ENCODE data around the gene AK1.

The AK1 gene

DNA sequence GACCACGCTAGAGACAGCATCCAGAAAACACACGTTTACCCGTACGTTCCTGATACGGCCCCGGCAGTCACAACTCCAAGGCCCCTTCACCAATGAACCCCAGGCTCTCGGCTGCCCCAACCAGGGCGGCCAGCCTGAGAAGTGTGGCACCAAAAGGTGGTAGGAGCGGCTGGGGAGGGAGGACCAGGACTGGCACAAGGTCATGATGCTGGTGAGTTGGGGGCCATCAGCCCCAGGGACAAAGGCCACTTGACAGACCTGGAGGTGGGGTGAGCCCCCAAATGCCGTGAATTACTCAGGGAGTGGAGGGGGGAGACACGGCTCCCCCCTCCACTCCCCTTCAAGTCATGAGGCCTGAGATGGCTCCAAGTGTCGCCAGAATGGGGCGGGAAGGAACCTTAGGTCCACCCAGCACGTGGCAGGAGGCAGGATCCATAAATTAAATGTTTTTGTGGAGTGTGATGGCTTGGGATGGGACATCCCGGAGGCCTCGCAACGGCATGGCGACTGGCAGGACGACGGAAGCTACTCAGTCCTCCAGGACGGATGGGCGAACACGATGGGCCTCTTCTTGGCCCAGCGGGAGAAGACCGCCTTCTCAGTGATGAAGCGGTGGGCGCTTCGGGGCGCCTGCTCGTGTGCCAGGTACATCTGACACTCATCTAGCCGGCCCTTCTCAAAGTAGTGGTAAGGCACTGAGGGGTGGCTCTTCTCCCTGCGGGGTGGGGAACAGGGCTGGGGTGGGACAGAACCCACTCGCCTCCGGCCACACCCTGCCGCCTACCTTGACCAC, 30.6 kb upstream of the AK1 start:
- no peak for DNase-seq

DNA sequence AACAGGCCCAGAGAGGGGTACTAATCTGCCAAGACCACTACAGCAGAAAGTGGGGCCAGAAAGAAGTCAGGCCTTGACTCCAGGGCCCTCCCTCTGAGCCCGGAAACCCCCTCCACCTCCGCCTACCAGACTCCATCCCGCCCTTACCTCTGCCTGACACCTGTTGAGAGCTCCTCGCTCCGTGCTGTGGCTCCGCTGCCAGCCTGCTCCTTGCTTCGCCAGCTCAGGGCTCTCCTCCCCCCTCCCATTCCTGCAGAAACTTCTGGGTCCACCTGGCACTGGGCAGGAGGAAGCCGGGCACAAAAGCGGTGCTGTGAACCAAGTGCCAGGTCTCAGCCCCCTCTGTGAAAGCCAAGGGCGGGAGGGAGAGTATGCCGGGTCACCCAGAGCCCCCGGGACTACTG, 28.3 kb upstream of the AK1 start:
- DNase-seq: no peak

DNA sequence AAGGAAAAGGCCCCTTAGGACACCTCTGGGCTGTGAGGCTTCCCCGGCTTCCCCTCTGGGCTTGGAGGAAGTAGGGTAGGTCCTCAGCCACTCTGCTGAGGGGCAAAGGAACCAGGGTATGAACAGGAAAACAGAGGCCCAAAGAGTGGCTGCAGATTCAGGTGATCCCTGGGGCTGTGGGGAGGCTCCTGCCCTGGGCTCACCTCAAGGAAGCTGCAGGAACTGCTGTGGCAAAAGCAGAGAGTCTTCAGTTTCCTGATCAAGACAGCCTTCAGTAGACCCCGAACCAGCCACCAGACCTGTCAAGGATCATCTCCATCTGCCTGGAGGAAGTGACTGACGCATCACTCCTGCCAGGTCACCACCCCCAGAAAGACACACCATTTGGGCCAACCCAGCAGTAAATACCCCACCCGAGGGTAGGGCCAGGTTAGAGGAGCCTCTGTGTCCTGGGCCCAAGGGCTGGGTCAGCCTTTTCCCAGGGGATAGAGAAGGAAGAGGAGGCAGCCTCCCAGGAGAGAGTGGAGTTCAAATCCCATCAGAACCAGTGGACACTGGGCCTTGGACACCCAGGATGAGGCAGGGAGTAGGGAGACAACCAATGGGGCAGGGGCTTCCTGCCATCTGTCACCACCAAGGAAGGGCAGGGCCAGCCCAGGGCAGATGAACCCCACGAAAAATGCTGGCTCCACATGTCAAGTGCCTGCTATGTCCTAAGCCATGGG, 27.7 kb upstream of the AK1 start:
- DNase-seq: no peak

DNA sequence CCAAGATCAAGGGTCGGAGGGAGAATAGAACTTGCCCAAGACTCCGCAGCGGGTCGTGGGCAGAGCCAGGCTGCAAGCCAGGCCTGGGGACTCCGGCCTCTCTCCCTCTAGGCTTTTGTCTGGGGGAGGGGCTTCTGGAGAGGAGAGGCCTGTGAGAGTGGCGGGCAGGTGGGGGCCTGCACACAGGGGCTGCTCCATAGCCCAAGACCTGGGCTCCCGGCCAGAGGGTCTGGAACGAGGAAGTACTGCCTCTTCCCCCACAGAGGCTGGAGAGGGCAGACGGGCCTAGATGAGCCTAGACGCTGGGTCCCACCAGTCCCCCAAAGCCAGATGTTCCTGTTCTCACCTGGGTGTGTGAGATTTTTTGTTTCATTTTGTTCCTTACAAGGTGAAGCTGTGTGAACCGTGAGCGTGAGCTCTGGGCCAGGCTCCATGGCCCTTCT, 27.1 kb upstream of the AK1 start:
- DNase-seq: no peak

DNA sequence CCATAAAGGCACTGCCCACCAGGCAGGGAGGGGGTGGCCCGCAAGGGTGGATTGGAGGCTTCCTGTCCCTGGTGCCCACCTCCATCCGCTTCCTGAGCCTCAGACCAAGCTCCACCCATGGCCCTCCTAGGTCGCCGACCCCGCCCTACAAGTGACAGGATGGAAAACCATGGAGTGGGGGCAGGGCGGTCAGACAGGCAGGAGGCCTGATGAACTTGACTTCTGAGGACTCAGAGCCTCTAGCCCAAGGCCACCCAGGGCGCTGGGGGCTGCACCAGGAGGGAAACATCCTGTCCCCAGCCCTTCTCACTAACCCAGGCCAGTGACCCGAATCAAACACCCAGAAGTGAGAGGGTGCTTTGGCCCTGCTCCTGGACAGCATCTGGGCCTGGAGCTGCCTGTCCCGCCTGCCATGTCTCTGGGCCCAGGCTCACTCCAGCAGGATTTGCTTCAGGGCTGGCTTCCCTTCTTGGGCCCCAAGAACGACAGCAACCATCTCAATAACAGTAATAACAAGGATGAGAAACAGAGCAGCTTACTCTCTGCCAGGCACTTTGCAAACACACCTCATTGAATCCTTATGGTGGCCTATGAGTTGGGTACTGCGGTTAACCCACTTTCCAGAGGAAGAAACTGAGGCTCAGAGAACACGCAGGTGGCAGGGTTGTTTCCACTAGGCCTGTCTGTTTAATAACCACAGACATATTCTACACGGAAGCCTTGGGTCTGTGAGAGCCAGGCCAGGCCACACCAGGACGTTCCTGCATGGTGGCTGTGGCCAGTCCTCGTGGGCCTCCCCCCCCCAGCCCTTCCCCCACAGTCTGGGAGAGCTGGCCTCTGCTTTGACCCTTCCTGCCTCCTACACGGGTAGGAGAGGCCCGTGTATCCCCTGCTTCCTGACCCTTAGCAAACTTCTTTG, 26.3 kb upstream of the AK1 start:
- no peak for DNase-seq

DNA sequence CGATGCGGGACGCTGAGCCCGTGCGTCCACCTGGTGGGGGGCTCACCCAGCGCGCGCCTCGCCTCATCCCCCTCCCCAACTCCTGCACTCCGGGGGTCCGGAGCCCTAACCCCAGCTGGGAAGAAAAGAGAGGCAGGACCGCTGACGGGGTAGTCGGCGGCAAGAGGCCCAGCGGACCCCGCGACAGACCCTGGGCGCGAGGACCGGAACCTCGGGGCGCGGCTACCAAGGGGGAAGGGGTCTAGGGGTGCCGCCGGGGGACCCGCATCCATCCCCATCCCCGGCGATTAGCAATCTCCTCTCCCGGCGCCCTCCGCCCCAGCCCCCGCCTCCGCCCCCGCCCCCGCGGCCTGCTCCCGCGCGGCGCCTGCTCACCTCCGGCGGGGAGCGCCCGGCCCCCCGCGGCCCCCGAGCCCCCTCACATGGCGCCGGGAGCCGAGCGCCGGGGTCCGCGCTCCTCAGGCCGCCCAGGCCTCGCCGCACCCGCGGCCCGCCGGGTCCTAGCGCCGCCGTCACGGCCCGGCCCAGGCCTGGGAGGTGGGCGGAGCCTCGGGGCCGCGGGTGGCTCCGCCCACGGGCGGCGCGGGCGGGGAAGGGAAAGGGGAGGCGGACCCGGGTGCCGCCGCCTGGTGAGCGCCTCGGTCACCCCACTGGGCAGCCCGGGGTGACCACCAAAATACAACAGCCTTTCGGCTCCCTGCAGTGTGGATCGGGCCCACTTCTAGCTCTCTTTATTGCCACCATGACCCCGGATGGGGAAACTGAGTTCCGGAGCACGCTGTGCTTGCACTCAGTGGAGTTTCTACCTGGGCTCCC, 21.9 kb upstream of the AK1 start, which contains the start of gene ST6GALNAC6:
TSS of gene ST6GALNAC6 (minus strand) at position 476 of the 816 bp plus-strand sequence. CDS start 1,622 bp downstream, outside the sequence.
- DNase-seq: peak; percentile 78

DNA sequence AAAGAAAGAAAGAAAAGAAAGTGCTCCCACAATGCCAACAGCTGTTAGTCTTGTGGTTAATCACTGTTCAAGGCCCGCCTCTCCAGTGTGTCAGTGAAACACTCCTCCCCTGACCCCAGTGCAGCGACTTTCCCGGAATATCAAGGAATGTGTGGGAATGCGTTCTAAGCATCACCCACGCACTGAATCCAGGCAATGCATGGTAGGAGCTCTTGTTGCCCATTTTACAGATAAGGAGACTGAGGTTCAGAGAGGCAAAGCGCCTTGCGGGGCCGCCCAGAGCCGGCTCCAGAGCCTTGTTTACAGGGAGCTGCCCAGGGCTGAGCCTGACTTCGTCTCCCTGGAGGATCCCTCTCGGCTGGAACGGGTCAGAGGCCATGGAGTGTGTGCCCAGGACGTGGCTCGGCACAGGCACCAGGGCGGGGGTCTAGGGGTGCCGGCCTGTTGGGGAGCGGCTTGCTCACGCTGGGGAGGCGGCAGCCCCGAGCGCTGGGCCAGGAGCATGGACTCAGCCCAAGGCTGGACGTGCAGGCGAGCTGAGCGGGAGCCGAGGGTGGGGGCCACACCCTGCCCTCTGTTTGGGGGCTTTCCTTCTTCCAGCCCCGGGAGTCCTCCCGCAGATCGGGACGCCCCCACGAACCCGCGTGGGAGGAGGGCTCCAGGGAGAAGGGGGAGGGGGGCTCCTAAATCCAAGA, 21.1 kb upstream of the AK1 start:
- peak; percentile 82 for DNase-seq

DNA sequence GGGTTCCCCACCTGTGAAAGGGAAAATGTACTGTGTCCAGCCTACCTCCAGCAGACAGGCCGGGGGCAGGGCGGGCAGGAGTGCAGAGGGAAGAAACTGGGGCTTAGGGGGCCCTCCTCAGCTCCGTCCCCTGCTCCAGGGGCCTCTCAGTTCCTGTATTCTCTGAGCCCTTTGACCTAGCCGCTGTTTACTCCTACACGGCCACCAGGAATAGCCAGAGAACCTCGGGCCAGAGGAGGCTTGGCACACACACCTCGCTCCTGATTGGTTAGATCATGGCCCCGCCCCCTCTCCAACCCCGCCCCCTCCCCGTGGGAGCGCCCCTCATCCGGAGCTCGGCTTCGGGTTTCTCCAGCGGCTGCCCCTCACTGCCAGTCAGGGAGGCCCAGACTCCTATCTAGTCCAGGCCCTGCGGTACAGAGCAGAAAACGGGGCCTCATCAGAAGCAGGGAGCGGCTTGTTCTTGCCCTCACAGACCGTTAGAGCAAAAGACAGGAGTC, 19.8 kb upstream of the AK1 start:
- peak; percentile 65 for DNase-seq

DNA sequence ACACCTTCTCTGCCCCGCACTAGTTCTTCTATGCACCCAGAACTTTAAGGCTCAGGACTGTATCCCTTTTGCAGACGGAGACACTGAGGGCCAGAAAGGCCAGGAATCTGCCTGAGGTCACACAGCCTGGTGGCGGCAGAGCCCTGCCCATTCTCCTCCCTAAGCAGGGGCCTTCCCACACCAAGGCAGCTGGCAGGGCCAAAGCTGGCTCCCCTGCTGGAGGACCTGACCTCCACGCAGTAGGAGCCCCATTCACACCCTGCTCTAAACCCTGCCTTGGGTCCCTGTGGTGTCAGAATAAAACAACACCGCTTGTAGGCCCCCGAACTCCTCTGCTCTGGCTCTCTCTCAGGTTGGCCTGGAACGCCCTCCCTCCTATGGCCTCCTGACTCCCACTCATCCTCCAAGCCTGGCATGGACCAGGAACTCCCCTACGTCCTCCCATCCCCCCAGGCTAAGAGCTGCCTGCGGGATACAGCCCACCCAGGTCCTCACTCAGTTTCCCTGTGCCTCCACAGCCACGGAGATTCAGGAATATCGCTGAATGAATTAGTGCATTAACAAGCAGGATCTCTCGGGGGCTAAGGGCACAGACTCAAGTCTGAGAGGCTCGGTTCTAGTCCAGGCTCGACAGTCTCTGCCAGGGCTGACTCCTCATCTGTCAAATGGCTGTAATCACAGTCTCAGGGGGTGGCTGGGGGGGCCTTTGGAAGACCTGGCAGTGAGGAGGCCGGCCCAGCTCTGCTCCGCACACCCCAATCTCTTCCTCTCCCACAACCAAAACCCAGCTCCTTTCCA, 19.1 kb upstream of the AK1 start:
- DNase-seq: no peak

DNA sequence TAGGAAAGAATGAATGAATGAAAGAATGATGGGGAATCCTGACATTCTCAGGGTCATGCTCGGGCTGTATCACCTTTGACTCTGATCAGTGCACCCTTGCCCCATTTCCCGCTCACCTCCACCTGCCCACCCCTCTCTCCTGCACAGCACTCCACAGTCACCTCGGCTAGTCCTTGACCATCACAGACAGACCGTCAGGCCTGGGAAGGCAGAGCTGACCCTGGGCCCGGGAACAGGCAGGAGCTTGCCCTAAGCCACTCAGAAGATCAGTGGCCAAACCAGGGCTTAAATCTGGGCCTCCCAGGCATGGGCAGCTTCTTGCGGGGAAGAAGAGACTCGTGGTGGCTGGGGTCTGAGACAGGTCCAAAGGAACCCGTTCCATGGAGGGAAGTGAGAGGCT, 18.3 kb upstream of the AK1 start:
- no peak for DNase-seq

DNA sequence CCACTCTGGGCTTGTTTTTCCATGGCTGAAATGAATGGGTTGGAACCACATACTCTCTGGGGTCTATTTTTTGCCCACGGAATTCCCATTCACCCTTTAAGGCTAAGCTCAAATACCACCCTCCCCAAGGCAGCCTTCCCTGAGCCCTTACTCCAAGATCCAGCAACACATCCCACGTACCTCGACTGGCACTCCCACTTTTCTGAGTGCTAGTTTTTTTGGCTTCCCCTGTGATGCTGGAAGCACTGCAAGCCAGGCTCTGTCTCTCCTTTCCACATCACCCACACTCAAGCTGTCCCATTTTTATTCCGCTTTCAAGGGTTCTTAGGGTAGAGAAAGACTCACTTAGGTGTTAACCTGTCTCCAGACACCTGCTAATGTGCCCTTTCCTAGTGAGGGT, 15.9 kb upstream of the AK1 start:
- no peak for DNase-seq

DNA sequence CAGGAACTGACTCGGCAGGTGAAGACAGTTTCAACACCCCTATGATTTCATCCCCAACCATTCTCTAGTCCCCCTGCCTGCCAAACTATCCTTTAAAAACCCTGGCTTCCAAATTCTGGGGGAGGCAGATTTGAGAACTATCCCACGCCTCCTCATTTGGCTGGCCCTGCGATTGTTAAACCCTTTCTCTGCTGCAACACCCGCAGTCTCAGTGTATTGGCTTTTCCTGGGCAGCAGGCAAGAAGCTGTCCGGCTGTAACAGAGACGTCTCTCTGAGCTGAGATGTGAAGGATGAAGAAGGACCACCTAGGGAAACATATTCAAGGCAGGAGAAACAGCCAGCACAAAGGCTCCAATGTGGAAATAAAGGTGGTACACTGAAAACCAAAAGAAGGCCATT, 15.4 kb upstream of the AK1 start:
- DNase-seq: no peak

DNA sequence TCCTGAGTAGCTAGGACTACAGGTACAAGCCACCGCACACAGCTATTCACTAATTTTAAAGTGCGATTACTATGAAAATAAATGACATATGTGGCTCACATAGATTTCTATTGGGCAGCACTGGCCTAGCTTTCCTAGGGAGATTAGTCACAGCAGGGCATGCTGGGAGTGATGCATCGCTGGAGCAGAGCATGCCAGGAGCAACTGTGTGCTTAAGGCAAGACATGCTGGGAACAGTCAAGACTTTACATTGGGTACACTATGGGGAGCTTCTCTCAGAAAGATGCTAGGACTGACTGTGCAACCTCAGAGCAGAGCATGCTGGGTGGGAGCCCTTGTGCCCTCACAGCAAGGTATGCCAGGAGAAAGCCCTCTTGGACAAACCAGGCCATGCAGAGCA, 12.6 kb upstream of the AK1 start:
- no peak for DNase-seq

DNA sequence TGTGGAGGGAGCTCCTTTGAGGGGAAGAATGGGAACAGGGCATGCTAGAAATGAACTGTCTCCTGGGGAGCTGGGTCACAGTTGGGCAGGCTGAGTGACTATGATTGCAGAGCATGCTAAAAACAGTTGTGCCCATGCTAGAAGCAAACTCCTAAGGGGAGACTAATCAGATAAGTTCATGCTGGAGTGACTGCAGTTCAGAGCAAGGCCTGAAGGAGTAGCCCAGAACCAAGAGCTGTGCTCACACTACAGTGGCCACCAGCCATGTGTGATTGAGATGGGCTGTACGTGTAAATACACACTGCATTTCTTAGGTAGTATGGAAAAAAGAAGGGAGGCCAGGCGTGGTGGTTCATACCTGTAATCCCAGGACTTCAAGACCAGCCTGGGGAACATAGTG, 10.3 kb upstream of the AK1 start:
- no peak for DNase-seq

DNA sequence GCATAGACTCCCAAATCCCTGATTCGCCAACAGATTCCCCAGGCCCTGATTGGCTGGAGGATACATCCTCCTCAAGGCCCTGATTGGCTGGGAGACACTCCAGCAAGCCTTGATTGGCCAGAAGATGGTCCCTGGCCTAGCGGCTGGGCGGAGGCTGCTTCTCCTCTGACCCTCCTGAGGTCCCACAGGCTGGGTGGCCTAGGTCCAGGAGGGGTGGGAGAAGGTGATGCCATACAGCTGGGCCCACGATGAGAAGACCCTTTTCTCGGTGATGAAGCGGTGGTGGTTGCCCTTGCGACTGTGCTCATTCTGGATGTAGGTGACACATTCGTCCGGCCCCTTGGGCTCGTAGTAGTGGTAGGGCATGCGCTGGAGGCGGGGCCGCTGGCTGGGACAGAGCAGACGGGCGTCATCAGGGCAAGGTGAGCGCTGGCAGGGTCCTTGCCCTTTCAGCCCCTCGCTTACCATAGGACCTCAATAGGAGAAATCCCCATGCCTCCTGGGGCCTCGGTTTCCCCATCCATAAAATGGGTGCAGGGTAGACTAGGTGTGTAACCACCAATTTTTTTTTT, 9.0 kb upstream of the AK1 start:
- no peak for DNase-seq

DNA sequence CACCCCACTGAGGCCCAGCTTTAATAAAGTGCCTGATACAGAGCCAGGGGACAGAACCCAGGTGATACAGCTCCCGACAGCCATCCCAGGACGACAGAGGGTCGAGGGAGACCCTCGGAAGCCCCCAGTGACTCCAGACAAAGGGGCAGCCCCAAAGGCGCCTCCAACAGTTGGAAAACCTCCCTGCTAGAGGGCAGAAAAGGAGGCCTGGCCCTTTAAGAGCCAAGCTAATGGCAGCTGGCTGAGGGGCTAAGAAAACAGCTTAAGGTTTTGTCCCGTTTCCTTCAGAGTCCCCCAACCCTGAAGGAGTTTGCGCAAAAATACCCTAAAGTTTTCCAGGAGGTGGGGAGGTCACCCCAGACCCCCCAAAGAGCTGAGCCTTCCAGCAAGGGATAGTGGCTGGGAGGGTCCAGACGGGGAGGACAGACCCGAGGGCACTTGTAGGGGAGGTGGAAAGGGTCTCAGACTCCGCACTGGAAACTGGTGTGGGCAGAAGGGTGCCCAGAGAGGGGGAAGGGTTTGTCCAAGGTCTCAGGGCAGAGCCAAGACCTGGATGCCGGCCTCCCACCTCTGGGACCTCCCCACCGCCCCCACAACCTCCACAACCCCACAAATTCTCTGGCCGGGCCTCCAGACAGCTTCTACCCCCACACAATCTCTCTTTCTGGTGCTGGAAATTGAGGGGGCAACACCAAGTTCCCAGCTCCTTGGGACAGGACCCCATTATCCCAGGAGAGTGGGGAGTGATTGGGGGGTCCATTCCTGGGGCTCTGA, 8.2 kb upstream of the AK1 start:
- no peak for DNase-seq

DNA sequence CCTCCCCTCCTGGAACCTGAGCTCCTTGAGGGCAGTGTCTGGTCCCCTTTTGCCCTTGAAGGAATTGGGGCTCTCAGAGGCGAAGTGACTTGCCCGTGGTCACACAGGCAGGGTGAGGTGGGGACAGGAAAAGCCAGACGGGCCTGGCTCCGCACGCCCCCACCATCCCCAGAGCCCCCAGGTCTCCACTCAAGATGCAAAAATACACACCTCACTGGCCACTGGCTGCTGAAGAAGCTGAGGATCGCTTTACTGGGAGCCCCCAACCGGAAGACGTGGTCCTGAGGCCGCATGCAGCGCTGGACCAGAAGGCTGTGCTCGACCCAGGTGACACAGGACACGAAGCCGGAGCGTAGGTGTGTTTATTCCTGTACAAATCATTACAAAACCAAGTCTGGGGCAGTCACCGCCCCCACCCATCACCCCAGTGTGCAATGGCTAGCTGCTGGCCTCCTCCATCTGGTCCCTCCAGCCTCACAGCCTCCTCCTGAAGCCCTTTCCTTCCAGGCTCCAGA, 7.6 kb upstream of the AK1 start:
- no peak for DNase-seq

DNA sequence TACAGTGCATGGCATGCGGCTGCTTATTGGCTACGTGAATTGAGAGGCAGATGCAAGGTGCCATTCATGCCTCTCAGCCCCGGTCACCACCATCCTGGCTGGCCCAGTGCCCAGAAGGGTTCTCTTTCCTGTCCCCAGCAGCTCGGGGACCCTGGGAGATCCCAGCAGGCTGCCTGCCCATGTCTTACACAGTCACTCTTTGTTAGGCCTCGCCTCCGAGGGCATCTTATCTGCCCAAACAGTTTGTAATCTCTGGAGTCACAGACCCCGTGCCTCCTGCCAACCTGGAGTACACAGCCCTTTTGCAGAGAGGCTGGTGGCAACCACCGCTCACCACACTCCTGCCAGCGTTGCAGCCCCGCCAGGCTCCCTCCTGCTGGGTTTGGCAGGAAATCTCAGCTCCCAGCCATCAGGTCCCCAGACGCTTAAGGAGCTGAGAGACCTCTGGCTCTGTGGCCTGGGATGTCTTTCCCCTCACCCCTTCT, 7.0 kb upstream of the AK1 start:
- no peak for DNase-seq

DNA sequence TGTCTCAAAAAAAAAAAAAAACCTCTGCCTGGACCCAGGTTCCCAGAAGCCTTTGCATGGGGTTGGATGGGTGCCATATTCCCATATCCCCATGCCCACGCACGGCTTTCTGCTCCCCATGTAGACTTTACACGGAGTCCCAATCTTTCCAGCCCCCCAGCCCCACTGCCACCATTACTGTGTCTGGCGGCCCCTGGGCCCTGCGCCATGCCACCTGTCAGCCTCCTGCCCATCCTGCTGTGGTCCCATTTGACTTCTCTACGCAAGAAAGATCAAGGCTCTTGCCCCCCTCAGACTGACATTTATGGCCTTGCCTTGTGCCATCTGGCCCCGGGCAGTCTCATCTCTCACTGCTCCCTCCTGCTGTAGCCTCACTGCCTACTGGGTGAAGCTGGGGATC, 6.5 kb upstream of the AK1 start:
- no peak for DNase-seq
